Measurements from ENCODE around the gene PHLDA3. TPM values are rescaled to one million over a fixed set of nuclear protein-coding genes. Genes with fewer than 3 reads are reported as not detected.
"Not testable (repeated sequence)": the region's sequence is repeated elsewhere in the genome, so short reads cannot be mapped to it uniquely, and the experiment has no call there.

The PHLDA3 gene
- total RNA-seq, 4 donors from 2014 or later: 63.0 to 110 (median 72.1) TPM

GRCh38 chr1:201475130-201475529, 6.1 kb upstream of the PHLDA3 start:
- TF ChIP-seq POLR2A (IDR thresholded peaks at IDR 0.05) (no peak), CTCF (IDR thresholded peaks at IDR 0.05) (no peak)
- 66 to 71% methylated on average over 2 of the region's 2 CpGs for WGBS, 2 donors
- DNase-seq (ENCODE audit: low spot score in 2 of 2): no peak
- H3K4me3 ChIP-seq (ENCODE audit: low read depth, poor library complexity, severe bottlenecking): no peak overlapping the region
- intact Hi-C loops (cut with DNase I; ENCODE audit: low total_unique reads): no loop called here

- H3K4me3 ChIP-seq (ENCODE audit: low read depth, poor library complexity, severe bottlenecking): no peak overlapping the region
- WGBS, 2 donors: 97 to 100% methylated on average over 2 of the region's 2 CpGs
- DNase-seq (ENCODE audit: low spot score in 2 of 2): no peak
- intact Hi-C loops (cut with DNase I; ENCODE audit: low total_unique reads): no loop called here
- TF ChIP-seq POLR2A (IDR thresholded peaks at IDR 0.05) (no peak), CTCF (IDR thresholded peaks at IDR 0.05) (no peak)
These were observed 4.3 kb upstream of the PHLDA3 start for GRCh38 chr1:201473296-201473695.

- DNase-seq (ENCODE audit: low spot score in 2 of 2): not testable (repeated sequence)
These were observed 3.3 kb upstream of the PHLDA3 start for GRCh38 chr1:201472321-201472720.

GRCh38 chr1:201471772-201472171, 2.8 kb upstream of the PHLDA3 start:
- 40 to 52% methylated on average over 3 of the region's 3 CpGs for WGBS, 2 donors
- intact Hi-C loops (cut with DNase I; ENCODE audit: low total_unique reads): no loop called here
- TF ChIP-seq POLR2A (IDR thresholded peaks at IDR 0.05): no peak
- DNase-seq (ENCODE audit: low spot score in 2 of 2): no peak
- no peak overlapping the region for H3K4me3 ChIP-seq (ENCODE audit: low read depth, poor library complexity, severe bottlenecking)

More at GRCh38 chr1:201472321-201472720, 3.3 kb upstream of the PHLDA3 start:
- intact Hi-C loops (cut with DNase I; ENCODE audit: low total_unique reads); H3K4me3 ChIP-seq (ENCODE audit: low read depth, poor library complexity, severe bottlenecking): not testable (repeated sequence)
- WGBS, 2 donors: 81 to 86% methylated on average over 8 of the region's 8 CpGs

GRCh38 chr1:201470581-201470980, 1.6 kb upstream of the PHLDA3 start:
- WGBS, 2 donors: 57 to 68% methylated on average over 3 to 4 of the region's 4 CpGs

GRCh38 chr1:201469645-201470074, 672 bp upstream of the PHLDA3 start:
- intact Hi-C loops (cut with DNase I; ENCODE audit: low total_unique reads): no loop called here
- H3K4me3 ChIP-seq (ENCODE audit: low read depth, poor library complexity, severe bottlenecking): no peak overlapping the region
- 53 to 62% methylated on average over 15 to 16 of the region's 16 CpGs for WGBS, 2 donors
- DNase-seq (ENCODE audit: low spot score in 2 of 2): no peak
- TF ChIP-seq CTCF (IDR thresholded peaks at IDR 0.05) (no peak), POLR2A (IDR thresholded peaks at IDR 0.05) (no peak)

More at GRCh38 chr1:201470581-201470980, 1.6 kb upstream of the PHLDA3 start:
- no peak overlapping the region for H3K4me3 ChIP-seq (ENCODE audit: low read depth, poor library complexity, severe bottlenecking)
- intact Hi-C loops (cut with DNase I; ENCODE audit: low total_unique reads): no loop called here
- no peak for DNase-seq (ENCODE audit: low spot score in 2 of 2)
- TF ChIP-seq CTCF (IDR thresholded peaks at IDR 0.05) (no peak), POLR2A (IDR thresholded peaks at IDR 0.05) (no peak)

- WGBS, 2 donors: 0% methylated on average over 14 to 24 of the region's 44 CpGs
- H3K4me3 ChIP-seq (ENCODE audit: low read depth, poor library complexity, severe bottlenecking): peak overlapping the region; percentile 56
- intact Hi-C loops (cut with DNase I; ENCODE audit: low total_unique reads): no loop called here
- no peak for DNase-seq (ENCODE audit: low spot score in 2 of 2)
- TF ChIP-seq POLR2A (IDR thresholded peaks at IDR 0.05) (no peak), CTCF (IDR thresholded peaks at IDR 0.05) (no peak)
These were observed 516 bp downstream of the PHLDA3 start for GRCh38 chr1:201468501-201468843.
